T-helper 1 cell treated with Interleukin-12 subunit alpha and Interleukin-12 subunit beta and Interleukin-4 antibody, amounts not matched to agents 30 μg/mL and 1 μg/mL, for 36 hours (primary cell): ENCODE data around the gene DERA.
"Not testable (repeated sequence)": the region's sequence is repeated elsewhere in the genome, so short reads cannot be mapped to it uniquely, and the experiment has no call there.

Experiments used
- H3K27ac Mint-ChIP-seq: one replicate; pipeline ENCODE4 v1.8.0; 2021; ENCODE audit warnings: mild to moderate bottlenecking, mixed read lengths
- H3K27me3 Mint-ChIP-seq: one replicate; pipeline ENCODE4 v1.8.0; 2021; ENCODE audit warnings: low read depth, mixed read lengths
- H3K36me3 Mint-ChIP-seq: one replicate; pipeline ENCODE4 v1.8.0; 2021; ENCODE audit warnings: low read depth, mixed read lengths
- H3K4me1 Mint-ChIP-seq: one replicate; pipeline ENCODE4 v1.8.0; 2021; ENCODE audit warnings: low read depth, mixed read lengths
- H3K4me3 Mint-ChIP-seq: one replicate; pipeline ENCODE4 v1.8.0; 2021; ENCODE audit warnings: mild to moderate bottlenecking, moderate library complexity, mixed read lengths
- H3K9me3 Mint-ChIP-seq: one replicate; pipeline ENCODE4 v1.8.0; 2021; ENCODE audit warnings: mixed read lengths

DERA gene

GRCh38 chr12:15995801-15996200 lies 84.7 kb downstream of the DERA start:
- no peak overlapping the region for H3K27ac Mint-ChIP-seq
- H3K27me3 Mint-ChIP-seq, result no peaks in the 10 kb centered on the region
- H3K4me1 Mint-ChIP-seq, result no peaks in the 10 kb centered on the region
- H3K9me3 Mint-ChIP-seq, result no peaks in the 10 kb centered on the region
- no peaks in the 10 kb centered on the region for H3K36me3 Mint-ChIP-seq
- H3K4me3 Mint-ChIP-seq, result no peak overlapping the region

GRCh38 chr12:15996254-15996653 lies 85.1 kb downstream of the DERA start:
- no peaks in the 10 kb centered on the region for H3K9me3 Mint-ChIP-seq
- H3K36me3 Mint-ChIP-seq, result no peaks in the 10 kb centered on the region
- no peaks in the 10 kb centered on the region for H3K27me3 Mint-ChIP-seq
- H3K4me1 Mint-ChIP-seq, result no peaks in the 10 kb centered on the region
- no peak overlapping the region for H3K27ac Mint-ChIP-seq
- no peak overlapping the region for H3K4me3 Mint-ChIP-seq

GRCh38 chr12:15996948-15997347 lies 85.8 kb downstream of the DERA start:
- Mint-ChIP-seq H3K36me3 (no peaks in the 10 kb centered on the region), H3K4me3 (no peak overlapping the region), H3K27ac (no peak overlapping the region), H3K27me3 (no peaks in the 10 kb centered on the region), H3K4me1 (no peaks in the 10 kb centered on the region), H3K9me3 (no peaks in the 10 kb centered on the region)

GRCh38 chr12:15997910-15998309 lies 86.8 kb downstream of the DERA start:
- no peaks in the 10 kb centered on the region for H3K9me3 Mint-ChIP-seq
- no peak overlapping the region for H3K4me3 Mint-ChIP-seq
- no peaks in the 10 kb centered on the region for H3K27me3 Mint-ChIP-seq
- H3K4me1 Mint-ChIP-seq, result no peaks in the 10 kb centered on the region
- H3K36me3 Mint-ChIP-seq, result no peaks in the 10 kb centered on the region
- no peak overlapping the region for H3K27ac Mint-ChIP-seq

- no peaks in the 10 kb centered on the region for H3K4me1 Mint-ChIP-seq
- no peak overlapping the region for H3K27ac Mint-ChIP-seq
- no peaks in the 10 kb centered on the region for H3K27me3 Mint-ChIP-seq
- H3K36me3 Mint-ChIP-seq, result no peaks in the 10 kb centered on the region
- H3K4me3 Mint-ChIP-seq, result no peak overlapping the region
- H3K9me3 Mint-ChIP-seq, result no peaks in the 10 kb centered on the region
Measured at GRCh38 chr12:16002880-16003279, 91.7 kb downstream of the DERA start.

- no peak overlapping the region for H3K27ac Mint-ChIP-seq
- H3K36me3 Mint-ChIP-seq, result no peaks in the 10 kb centered on the region
- no peaks in the 10 kb centered on the region for H3K4me1 Mint-ChIP-seq
- H3K9me3 Mint-ChIP-seq, result no peaks in the 10 kb centered on the region
- H3K27me3 Mint-ChIP-seq, result no peaks in the 10 kb centered on the region
- H3K4me3 Mint-ChIP-seq, result no peak overlapping the region
Measured at GRCh38 chr12:16003460-16003859, 92.3 kb downstream of the DERA start.

- Mint-ChIP-seq H3K36me3 (no peaks in the 10 kb centered on the region), H3K9me3 (no peaks in the 10 kb centered on the region), H3K27ac (no peak overlapping the region), H3K4me3 (no peak overlapping the region), H3K4me1 (no peaks in the 10 kb centered on the region), H3K27me3 (no peaks in the 10 kb centered on the region)
Measured at GRCh38 chr12:16006752-16007151, 95.6 kb downstream of the DERA start.

- Mint-ChIP-seq H3K4me3 (no peak overlapping the region), H3K4me1 (no peaks in the 10 kb centered on the region), H3K27ac (no peak overlapping the region), H3K36me3 (no peaks in the 10 kb centered on the region), H3K9me3 (peaks cover 10% of the 10 kb centered on the region), H3K27me3 (no peaks in the 10 kb centered on the region)
Measured at GRCh38 chr12:16008421-16008824, 97.3 kb downstream of the DERA start.

- no peaks in the 10 kb centered on the region for H3K4me1 Mint-ChIP-seq
- no peak overlapping the region for H3K27ac Mint-ChIP-seq
- H3K27me3 Mint-ChIP-seq, result no peaks in the 10 kb centered on the region
- peaks cover 8% of the 10 kb centered on the region for H3K36me3 Mint-ChIP-seq
- H3K9me3 Mint-ChIP-seq, result peaks cover 31% of the 10 kb centered on the region
- no peak overlapping the region for H3K4me3 Mint-ChIP-seq
Measured at GRCh38 chr12:16012117-16012516, 101.0 kb downstream of the DERA start.

GRCh38 chr12:16013722-16014121 lies 102.6 kb downstream of the DERA start:
- peaks cover 31% of the 10 kb centered on the region for H3K9me3 Mint-ChIP-seq
- H3K4me3 Mint-ChIP-seq, H3K4me1 Mint-ChIP-seq, H3K27ac Mint-ChIP-seq, H3K27me3 Mint-ChIP-seq, H3K36me3 Mint-ChIP-seq: not testable (repeated sequence)

GRCh38 chr12:16014394-16014793 lies 103.3 kb downstream of the DERA start:
- H3K36me3 Mint-ChIP-seq, H3K27ac Mint-ChIP-seq, H3K4me1 Mint-ChIP-seq, H3K4me3 Mint-ChIP-seq, H3K27me3 Mint-ChIP-seq: not testable (repeated sequence)
- H3K9me3 Mint-ChIP-seq, result peaks cover 31% of the 10 kb centered on the region

GRCh38 chr12:16016748-16017147 lies 105.6 kb downstream of the DERA start:
- peaks cover 8% of the 10 kb centered on the region for H3K36me3 Mint-ChIP-seq
- no peaks in the 10 kb centered on the region for H3K27me3 Mint-ChIP-seq
- peaks cover 32% of the 10 kb centered on the region for H3K9me3 Mint-ChIP-seq
- no peaks in the 10 kb centered on the region for H3K4me1 Mint-ChIP-seq
- no peak overlapping the region for H3K4me3 Mint-ChIP-seq
- H3K27ac Mint-ChIP-seq, result no peak overlapping the region

- no peaks in the 10 kb centered on the region for H3K27me3 Mint-ChIP-seq
Measured at GRCh38 chr12:16018306-16018705, 107.2 kb downstream of the DERA start.

GRCh38 chr12:16019136-16019535 lies 108.0 kb downstream of the DERA start:
- H3K4me1 Mint-ChIP-seq, result no peaks in the 10 kb centered on the region
- H3K9me3 Mint-ChIP-seq, result peaks cover 22% of the 10 kb centered on the region
- H3K27ac Mint-ChIP-seq, result no peak overlapping the region
- H3K36me3 Mint-ChIP-seq, result peaks cover 4% of the 10 kb centered on the region
- no peak overlapping the region for H3K4me3 Mint-ChIP-seq
- no peaks in the 10 kb centered on the region for H3K27me3 Mint-ChIP-seq

More at GRCh38 chr12:16018306-16018705, 107.2 kb downstream of the DERA start:
- no peak overlapping the region for H3K4me3 Mint-ChIP-seq
- no peak overlapping the region for H3K27ac Mint-ChIP-seq
- H3K36me3 Mint-ChIP-seq, result peaks cover 9% of the 10 kb centered on the region
- H3K4me1 Mint-ChIP-seq, result no peaks in the 10 kb centered on the region
- peaks cover 25% of the 10 kb centered on the region for H3K9me3 Mint-ChIP-seq

GRCh38 chr12:16020031-16020430 lies 108.9 kb downstream of the DERA start:
- no peaks in the 10 kb centered on the region for H3K27me3 Mint-ChIP-seq
- H3K9me3 Mint-ChIP-seq, result peaks cover 16% of the 10 kb centered on the region
- H3K27ac Mint-ChIP-seq, result no peak overlapping the region
- H3K36me3 Mint-ChIP-seq, result peaks cover 2% of the 10 kb centered on the region
- H3K4me1 Mint-ChIP-seq, result no peaks in the 10 kb centered on the region
- H3K4me3 Mint-ChIP-seq, result no peak overlapping the region

- Mint-ChIP-seq H3K27me3 (no peaks in the 10 kb centered on the region), H3K4me1 (no peaks in the 10 kb centered on the region), H3K9me3 (peaks cover 11% of the 10 kb centered on the region), H3K4me3 (no peak overlapping the region), H3K27ac (no peak overlapping the region), H3K36me3 (peaks cover 1% of the 10 kb centered on the region)
Measured at GRCh38 chr12:16021026-16021425, 109.9 kb downstream of the DERA start.
